ENCODE results near the gene PEPD. TPM values are rescaled to one million over a fixed set of nuclear protein-coding genes. Genes with fewer than 3 reads are reported as not detected.

Gene PEPD
- total RNA-seq, 1 experiment from 2014 or later, result 18.3 TPM

- intact Hi-C loops (cut with micrococcal nuclease), result no loop called here
- ChIA-PET CTCF (interaction anchor here (0.6 kb wide), 1 partner anchor 53 kb away, joined by 3 read pairs; no protein-coding TSS in a partner anchor), POLR2A (no interaction called here)
- BruUV-seq (replicated peaks), result no TSS peak
- TF ChIP-seq CTCF (IDR thresholded peaks at IDR 0.05; ENCODE audit: unreplicated experiment), result no peak
- H3K4me1 Mint-ChIP-seq (ENCODE audit: insufficient read depth, unreplicated experiment), result no peaks in the 10 kb centered on the region
- peaks cover 9% of the 10 kb centered on the region for H3K9me3 Mint-ChIP-seq (ENCODE audit: unreplicated experiment)
- H3K27me3 Mint-ChIP-seq (ENCODE audit: insufficient read depth, unreplicated experiment), result no peaks in the 10 kb centered on the region
- DNase-seq (ENCODE audit: unreplicated experiment), result no peak
- no peaks in the 10 kb centered on the region for H3K36me3 Mint-ChIP-seq (ENCODE audit: insufficient read depth, unreplicated experiment)
- no peak overlapping the region for H3K27ac Mint-ChIP-seq (ENCODE audit: low read depth, unreplicated experiment)
- H3K4me3 Mint-ChIP-seq (ENCODE audit: unreplicated experiment), result no peak overlapping the region
Measured at GRCh38 chr19:33554821-33555220, 33.2 kb upstream of the PEPD start.

GRCh38 chr19:33554391-33554790 lies 32.8 kb upstream of the PEPD start:
- POLR2A ChIA-PET, result no interaction called here
- peaks cover 9% of the 10 kb centered on the region for H3K9me3 Mint-ChIP-seq (ENCODE audit: unreplicated experiment)
- CTCF ChIA-PET, result no interaction called here

GRCh38 chr19:33553530-33554310 lies 32.1 kb upstream of the PEPD start:
- CTCF ChIA-PET, result interaction anchor here (0.6 to 0.7 kb wide), 2 partner anchors 11 to 434 kb away, joined by 3 read pairs; no protein-coding TSS in a partner anchor

More at GRCh38 chr19:33554391-33554790, 32.8 kb upstream of the PEPD start:
- H3K4me1 Mint-ChIP-seq (ENCODE audit: insufficient read depth, unreplicated experiment), result no peaks in the 10 kb centered on the region
- H3K27me3 Mint-ChIP-seq (ENCODE audit: insufficient read depth, unreplicated experiment), result no peaks in the 10 kb centered on the region
- intact Hi-C loops (cut with micrococcal nuclease), result no loop called here
- H3K36me3 Mint-ChIP-seq (ENCODE audit: insufficient read depth, unreplicated experiment), result no peaks in the 10 kb centered on the region
- no TSS peak for BruUV-seq (replicated peaks)
- H3K27ac Mint-ChIP-seq (ENCODE audit: low read depth, unreplicated experiment), result no peak overlapping the region
- no peak overlapping the region for H3K4me3 Mint-ChIP-seq (ENCODE audit: unreplicated experiment)
- TF ChIP-seq CTCF (IDR thresholded peaks at IDR 0.05; ENCODE audit: unreplicated experiment), result no peak
- no peak for DNase-seq (ENCODE audit: unreplicated experiment)

GRCh38 chr19:33552928-33553279 lies 31.3 kb upstream of the PEPD start:
- H3K4me1 Mint-ChIP-seq (ENCODE audit: insufficient read depth, unreplicated experiment), result no peaks in the 10 kb centered on the region
- no peak for DNase-seq (ENCODE audit: unreplicated experiment)
- POLR2A ChIA-PET, result no interaction called here
- no TSS peak for BruUV-seq (replicated peaks)
- peaks cover 9% of the 10 kb centered on the region for H3K9me3 Mint-ChIP-seq (ENCODE audit: unreplicated experiment)
- H3K4me3 Mint-ChIP-seq (ENCODE audit: unreplicated experiment), result no peak overlapping the region
- no peak overlapping the region for H3K27ac Mint-ChIP-seq (ENCODE audit: low read depth, unreplicated experiment)
- intact Hi-C loops (cut with micrococcal nuclease), result no loop called here
- no peaks in the 10 kb centered on the region for H3K27me3 Mint-ChIP-seq (ENCODE audit: insufficient read depth, unreplicated experiment)
- H3K36me3 Mint-ChIP-seq (ENCODE audit: insufficient read depth, unreplicated experiment), result no peaks in the 10 kb centered on the region
- CTCF ChIA-PET, result no interaction called here
- no peak for TF ChIP-seq CTCF (IDR thresholded peaks at IDR 0.05; ENCODE audit: unreplicated experiment)

More at GRCh38 chr19:33553530-33554310, 32.1 kb upstream of the PEPD start:
- BruUV-seq (replicated peaks), result no TSS peak
- TF ChIP-seq CTCF (IDR thresholded peaks at IDR 0.05; ENCODE audit: unreplicated experiment), result no peak
- POLR2A ChIA-PET, result no interaction called here
- Mint-ChIP-seq H3K9me3 (ENCODE audit: unreplicated experiment) (peaks cover 9% of the 10 kb centered on the region), H3K4me1 (ENCODE audit: insufficient read depth, unreplicated experiment) (no peaks in the 10 kb centered on the region), H3K36me3 (ENCODE audit: insufficient read depth, unreplicated experiment) (no peaks in the 10 kb centered on the region), H3K27me3 (ENCODE audit: insufficient read depth, unreplicated experiment) (no peaks in the 10 kb centered on the region), H3K4me3 (ENCODE audit: unreplicated experiment) (no peak overlapping the region), H3K27ac (ENCODE audit: low read depth, unreplicated experiment) (no peak overlapping the region)
- intact Hi-C loops (cut with micrococcal nuclease), result no loop called here
- no peak for DNase-seq (ENCODE audit: unreplicated experiment)

Measured in MCF 10A (cell line).